HG03066 (cell line): Measurements from ENCODE around the gene OOSP2.
"Not testable (repeated sequence)": the region's sequence is repeated elsewhere in the genome, so short reads cannot be mapped to it uniquely, and the experiment has no call there.

Experiments
- ATAC-seq: cut with Tn5 transposase; IDR thresholded peaks from one replicate; pipeline ENCODE4 v1.9.1; 2021; ENCODE audit warnings: low read depth; ENCODE audit not compliant: unreplicated experiment

OOSP2 gene, protein sequence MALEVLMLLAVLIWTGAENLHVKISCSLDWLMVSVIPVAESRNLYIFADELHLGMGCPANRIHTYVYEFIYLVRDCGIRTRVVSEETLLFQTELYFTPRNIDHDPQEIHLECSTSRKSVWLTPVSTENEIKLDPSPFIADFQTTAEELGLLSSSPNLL

DNA sequence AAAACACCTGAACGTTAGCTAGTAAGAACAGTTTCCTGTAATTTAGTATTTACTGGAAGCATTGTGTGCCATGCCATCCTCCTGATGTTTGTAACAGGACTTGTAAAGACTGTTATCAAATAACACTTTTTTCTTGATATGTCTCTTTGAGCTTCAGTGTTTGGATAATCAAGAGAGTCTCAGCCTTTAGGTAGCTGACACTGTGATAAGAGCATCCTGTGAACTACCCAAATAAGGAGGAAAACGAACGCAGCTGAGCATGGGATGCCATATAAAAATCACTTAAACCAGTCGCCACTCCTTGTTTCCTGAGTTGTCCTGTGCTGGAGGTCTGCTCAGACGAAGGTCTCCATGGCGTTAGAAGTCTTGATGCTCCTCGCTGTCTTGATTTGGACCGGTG lies at the start of gene OOSP2:
OOSP2 (plus strand) TSS at position 301 of the 400 bp plus-strand sequence; CDS start at position 352, 51 bp downstream.
- no peak for ATAC-seq

DNA sequence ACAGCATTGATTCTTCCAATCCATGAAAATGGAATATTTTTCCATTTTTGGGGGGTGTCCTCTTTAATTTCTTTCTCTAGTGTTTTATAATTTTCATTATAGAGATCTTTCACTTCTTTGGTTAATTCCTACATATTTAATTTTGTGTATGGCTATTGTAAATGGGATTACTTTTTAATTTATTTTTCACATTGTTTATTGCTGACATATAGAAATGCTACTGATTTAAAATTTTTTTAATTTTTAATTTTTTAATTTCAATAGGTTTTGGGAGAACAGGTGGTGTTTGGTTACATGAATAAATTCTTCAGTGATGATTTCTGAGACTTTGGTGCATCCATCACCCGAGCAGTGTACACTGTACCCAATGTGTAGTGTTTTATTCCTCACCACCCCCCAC lies 49.8 kb upstream of the OOSP2 start:
- ATAC-seq = no peak

DNA sequence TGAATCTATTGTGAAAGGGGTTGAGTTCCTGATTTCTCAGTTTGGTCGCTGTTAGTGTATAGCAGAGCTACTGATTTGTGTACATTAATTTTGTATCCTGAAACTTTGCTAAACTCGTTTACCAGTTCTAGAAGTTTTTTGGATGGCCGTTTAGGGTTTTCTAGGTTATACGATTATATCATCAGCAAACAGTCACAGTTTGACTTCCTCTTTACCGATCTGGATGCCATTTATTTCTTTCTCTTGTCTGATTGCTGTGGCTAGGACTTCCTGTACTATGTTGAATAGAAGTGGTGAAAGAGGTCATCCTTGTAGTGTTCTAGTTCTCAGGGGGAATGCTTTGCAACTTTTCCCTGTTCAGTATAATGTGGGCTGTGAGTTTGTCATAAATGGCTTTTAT lies 47.8 kb upstream of the OOSP2 start:
- ATAC-seq = no peak

DNA sequence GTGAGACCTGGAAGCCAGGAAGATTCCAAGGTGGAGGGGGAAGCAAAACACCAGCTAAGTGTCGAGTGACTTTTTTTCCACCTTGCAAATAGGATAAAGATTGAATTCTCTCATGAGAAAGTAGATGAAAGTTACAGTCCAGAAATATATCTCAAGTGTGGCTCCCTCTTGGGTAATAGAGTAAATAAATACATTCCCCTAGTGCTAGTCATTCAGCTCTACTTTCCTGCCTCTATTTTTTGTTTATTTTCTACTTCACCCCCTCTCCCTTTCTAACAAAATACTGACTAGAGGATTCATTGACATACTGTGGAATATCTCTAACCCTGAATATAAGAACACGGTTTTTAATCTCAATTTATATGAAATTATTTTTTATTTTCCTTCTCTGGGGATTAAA lies 42.4 kb upstream of the OOSP2 start:
- no peak for ATAC-seq

DNA sequence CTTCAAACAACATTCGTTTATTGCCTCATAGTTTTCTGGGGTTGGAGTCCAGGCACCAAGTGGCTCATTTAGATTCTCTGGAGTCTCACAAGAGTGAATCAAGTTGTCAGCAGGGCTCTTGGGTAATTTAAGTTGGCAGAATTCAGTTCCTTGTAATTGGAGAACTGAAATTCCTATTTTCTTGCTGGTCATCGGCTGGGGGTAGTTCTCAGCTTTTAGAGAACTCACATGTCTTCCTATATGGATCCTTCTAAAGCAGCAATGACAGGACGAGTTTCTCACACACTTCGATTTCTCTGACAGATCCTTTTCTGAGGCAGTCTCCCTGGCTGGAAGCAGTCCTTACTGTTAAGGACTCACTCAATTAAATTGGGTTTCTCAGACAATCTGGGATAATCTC lies 40.5 kb upstream of the OOSP2 start:
- ATAC-seq = no peak

DNA sequence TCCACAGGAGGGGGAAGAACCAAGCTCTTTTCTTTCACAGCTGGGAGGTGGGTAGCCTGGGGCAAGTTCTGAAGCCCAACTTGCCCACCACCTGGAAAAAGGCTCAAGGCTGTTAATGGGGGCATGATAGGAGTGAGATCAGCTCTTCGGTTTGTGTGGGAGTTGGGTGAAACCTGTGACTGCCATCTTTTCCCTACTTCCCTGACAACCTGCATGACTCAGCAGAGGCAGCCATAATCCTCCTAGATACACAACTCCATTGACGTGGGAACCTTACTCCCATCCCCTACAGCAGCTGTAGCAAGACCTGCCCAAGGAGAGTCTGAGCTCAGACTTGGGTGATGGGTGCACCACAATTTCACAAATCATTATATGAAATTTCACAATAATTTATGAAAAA lies 36.5 kb upstream of the OOSP2 start:
- no peak for ATAC-seq

- ATAC-seq = no peak
These were observed 34.8 kb upstream of the OOSP2 start for GRCh38 chr11:60005360-60005759.

DNA sequence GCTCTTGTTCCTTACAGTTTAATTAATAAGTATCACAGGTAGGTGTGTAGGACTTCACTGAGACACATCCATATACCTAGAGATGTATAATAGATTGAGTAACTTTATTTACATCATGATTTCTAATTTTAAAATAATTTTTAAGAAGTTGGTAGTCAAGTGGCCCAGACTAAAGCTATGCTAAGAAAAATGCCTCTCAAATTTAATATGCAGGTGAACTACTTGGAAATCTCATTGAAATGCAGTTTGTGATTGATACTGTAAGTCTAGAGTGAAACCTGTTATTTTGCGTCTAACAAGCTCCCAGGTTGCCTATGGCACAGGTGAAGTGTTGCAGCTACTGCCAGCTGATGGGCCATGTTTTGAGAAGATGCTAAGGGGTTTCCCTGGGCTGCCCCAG lies 23.3 kb upstream of the OOSP2 start, which contains the start of gene OOSP4B:
OOSP4B (plus strand) TSS at position 301 of the 400 bp plus-strand sequence.
- ATAC-seq = no peak

GRCh38 chr11:60018058-60018457 lies 22.2 kb upstream of the OOSP2 start:
- no peak for ATAC-seq

DNA sequence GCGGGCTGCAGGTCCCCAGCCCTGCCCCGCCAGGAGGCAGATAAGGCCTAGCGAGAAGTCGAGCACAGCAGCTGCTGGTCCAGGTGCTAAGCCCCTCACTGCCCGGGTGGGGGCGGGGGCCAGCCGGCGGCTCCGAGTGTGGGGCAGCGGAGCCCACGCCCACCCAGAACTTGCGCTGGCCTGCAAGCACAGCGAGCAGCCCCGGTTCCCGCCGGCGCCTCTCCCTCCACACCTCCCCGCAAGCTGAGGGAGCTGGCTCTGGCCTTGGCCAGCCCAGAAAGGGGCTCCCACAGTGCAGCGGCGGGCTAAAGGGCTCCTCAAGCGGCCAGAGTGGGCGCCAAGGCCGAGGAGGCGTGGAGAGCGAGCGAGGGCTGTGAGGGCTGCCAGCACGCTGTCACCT lies 19.8 kb upstream of the OOSP2 start:
- ATAC-seq = not testable (repeated sequence)

DNA sequence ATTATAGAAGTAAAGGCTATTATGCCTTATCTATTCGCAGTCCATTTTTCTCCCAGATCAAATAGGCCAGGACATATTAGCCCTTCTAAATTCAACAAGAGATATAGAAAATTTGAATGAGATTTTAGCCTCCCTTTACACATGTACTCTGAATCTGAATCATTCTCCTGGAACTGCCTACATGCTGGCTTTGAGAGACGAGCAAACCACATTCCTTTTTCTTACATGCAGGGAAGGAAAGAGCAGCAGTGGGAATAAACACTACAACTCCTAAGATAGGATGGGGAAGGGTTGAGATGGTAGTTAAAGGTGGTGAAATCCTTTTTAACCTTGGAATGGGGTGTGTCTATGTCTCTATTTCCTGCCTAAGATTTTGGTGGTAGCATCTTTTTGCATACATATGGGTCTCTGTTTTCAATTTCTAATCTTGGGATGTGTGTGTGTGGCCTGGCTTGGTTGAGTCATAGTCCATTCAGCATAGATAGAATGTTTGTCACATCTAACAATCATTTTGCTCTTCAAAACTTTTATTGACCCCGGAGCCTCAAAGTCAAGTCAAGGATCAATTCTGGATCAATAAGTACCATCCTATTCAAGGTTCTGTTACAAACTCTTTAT lies 11.1 kb upstream of the OOSP2 start:
- no peak for ATAC-seq

DNA sequence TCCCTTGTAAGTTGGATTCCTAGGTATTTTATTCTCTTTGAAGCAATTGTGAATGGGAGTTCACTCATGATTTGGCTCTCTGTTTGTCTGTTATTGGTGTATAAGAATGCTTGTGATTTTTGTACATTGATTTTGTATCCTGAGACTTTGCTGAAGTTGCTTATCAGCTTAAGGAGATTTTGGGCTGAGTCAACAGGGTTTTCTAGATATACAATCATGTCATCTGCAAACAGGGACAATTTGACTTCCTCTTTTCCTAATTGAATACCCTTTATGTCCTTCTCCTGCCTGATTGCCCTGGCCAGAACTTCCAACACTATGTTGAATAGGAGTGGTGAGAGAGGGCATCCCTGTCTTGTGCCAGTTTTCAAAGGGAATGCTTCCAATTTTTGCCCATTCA lies 10.2 kb downstream of the OOSP2 start:
- ATAC-seq = not testable (repeated sequence)

DNA sequence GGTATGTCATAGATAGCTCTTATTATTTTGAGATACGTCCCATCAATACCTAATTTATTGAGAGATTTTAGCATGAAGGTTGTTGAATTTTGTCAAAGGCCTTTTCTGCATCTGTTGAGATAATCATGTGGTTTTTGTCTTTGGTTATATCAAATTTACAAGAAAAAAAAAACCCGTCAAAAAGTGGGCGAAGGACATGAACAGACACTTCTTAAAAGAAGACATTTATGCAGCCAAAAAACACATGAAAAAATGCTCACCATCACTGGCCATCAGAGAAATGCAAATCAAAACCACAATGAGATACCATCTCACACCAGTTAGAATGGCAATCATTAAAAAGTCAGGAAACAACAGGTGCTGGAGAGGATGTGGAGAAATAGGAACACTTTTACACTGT lies 10.6 kb downstream of the OOSP2 start:
- not testable (repeated sequence) for ATAC-seq

GRCh38 chr11:60056349-60056969 lies 16.2 kb downstream of the OOSP2 start, which contains the start of gene MS4A3:
TSS of gene MS4A3 (plus strand) at chr11:60056665. CDS start at chr11:60061161, 4,496 bp downstream.
- no peak for ATAC-seq

DNA sequence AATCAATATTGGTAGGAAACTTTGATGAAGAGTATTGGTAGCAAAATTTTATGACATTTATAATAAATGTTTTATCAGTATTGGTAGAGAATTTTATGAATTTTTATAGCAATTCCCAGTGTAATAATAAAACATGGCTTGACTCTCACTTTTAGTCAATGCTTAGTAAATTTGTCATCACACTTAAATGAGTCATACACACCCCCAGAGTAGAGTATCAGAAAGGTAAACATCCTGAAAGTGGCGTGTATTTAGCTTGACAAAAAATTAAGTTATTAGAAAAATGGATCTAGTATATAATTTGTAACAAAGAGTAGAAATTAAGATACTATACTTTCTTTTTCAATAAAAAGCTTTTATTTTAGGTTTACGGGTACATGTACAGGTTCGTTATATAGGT lies 18.8 kb downstream of the OOSP2 start:
- ATAC-seq = no peak

DNA sequence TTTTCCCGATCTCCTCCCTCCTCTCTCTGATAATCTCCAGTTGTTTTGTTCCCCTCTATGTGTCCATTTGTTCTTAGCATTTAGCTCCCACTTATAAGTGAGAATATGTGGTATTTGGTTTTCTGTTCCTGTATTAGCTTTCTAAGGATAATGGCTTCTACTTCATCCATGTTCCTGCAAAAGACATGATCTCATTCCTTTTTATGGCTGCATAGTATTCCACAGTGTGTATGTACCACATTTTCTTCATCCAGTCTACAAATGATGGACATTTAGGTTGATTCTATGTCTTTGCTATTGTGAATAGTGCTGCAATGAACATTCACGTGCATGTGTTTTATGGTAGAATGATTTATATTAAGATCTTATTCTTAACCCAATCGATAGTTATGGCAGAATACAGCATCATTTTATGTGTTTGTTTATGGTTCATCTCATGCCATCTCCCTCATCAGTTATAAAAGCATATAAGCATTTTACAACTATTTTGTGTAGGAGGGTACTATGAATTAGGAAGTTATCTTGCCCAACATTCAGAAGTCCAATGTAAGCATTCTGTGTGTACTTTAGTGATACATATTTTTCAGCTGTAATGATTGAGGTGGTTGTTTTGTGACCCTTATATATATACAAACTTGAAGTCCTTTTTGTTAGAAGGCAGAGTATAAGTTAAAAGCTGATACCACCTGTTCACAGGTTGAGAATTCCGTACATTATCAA lies 19.5 kb downstream of the OOSP2 start:
- no peak for ATAC-seq

GRCh38 chr11:60064111-60064510 lies 23.9 kb downstream of the OOSP2 start:
- ATAC-seq = no peak

GRCh38 chr11:60065801-60066200 lies 25.6 kb downstream of the OOSP2 start:
- no peak for ATAC-seq

GRCh38 chr11:60069450-60069849 lies 29.2 kb downstream of the OOSP2 start:
- no peak for ATAC-seq

- not testable (repeated sequence) for ATAC-seq
These were observed 31.4 kb downstream of the OOSP2 start for GRCh38 chr11:60071644-60072043.

DNA sequence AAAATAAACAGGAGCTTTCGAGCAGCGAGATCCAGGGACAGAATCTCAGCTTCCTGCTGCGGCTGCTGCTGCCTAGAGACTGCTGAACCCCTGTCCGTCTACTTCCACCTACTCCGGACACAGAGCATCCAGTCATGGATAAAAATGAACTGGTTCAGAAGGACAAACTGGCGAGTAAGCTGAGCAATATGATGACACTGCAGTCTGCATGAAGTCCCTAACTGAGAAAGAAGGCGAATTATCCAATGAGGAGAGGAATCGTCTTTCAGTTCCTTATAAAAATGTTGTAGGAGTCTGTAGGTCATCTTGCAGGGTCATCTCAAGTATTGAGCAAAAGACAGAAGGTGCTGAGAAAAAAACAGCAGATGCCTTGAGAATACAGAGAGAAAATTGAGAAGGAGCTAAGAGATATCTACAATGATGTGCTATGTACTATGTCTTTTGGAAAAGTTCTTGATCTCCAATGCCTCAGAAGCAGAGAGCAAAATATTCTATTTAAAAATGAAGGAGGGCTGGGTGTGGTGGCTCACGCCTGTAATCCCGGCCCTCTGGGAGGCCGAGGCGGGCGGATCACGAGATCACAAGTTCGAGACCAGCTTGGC lies 37.1 kb downstream of the OOSP2 start:
- no peak for ATAC-seq
